Hepatic stellate cell (primary cell): ENCODE results near the gene WFS1.

Source experiments
- DNase-seq: peaks from one replicate; pipeline ENCODE4 v3.0.0; 2011; ENCODE audit warnings: low spot score

WFS1 gene

DNA sequence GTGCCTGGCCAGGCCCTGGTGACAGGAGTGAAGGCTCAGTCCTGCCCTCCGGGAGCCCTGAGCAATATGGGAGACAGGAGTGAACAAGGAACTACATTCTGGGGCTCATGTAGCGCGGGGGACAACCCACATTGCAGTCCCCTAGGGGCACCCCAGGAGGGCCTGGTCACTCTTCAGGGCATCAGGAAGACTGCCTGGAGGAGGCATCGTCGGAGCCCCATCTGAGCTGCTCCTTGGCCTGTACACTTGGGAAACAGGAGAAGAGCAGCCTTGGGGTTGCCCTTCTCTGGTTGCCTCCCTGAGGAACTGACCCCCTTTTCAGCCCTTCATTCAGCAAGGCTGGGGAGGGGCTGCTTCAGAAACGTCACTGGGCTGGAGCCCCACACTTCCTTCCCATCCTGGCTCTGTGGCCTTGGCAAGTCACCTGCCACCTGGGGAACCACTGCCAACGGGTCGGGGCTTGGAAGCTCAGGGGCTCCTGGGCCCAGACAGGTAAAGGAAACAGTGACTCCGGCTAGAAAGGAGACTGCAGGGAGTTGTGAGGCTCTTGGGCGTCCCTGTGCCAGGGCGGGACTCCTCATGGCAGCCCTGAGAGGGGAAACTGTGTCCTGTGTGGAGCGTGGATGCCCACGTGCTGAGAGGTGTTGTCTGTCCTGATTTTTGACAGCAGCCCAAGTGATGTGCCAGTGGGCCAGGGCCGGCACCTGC is 10.1 kb downstream of the WFS1 start:
- no peak for DNase-seq

DNA sequence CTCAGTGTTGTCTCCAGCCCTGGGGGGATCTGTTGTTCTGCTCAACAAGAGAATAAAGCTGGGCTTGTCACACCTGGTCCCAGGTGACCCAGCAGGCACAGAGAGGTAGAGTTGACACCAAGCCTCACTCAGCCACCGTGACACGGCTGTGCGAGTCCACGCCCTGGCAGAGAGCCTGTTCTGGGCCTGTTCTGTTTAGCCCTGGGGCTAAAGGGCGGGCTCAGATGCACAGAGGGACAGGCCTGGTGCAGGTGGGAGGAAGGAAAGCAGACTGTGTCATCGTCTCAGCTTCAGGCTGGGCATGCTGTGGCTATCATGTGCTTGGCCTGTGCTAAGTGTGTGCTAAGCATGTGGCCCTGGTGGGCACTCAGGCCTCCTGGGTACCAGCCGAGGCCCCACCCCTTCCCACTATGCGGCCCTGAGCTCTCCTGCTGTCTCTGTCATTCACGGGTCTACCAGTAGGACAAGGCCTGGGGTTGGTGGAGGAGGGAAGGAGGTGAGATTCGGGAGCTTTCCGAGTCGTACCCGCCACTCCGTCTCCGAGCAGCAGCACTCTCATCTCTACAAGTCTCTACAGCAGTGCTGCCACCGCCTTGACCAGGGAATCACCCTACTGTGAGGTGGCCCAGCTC is 10.8 kb downstream of the WFS1 start:
- no peak for DNase-seq

DNA sequence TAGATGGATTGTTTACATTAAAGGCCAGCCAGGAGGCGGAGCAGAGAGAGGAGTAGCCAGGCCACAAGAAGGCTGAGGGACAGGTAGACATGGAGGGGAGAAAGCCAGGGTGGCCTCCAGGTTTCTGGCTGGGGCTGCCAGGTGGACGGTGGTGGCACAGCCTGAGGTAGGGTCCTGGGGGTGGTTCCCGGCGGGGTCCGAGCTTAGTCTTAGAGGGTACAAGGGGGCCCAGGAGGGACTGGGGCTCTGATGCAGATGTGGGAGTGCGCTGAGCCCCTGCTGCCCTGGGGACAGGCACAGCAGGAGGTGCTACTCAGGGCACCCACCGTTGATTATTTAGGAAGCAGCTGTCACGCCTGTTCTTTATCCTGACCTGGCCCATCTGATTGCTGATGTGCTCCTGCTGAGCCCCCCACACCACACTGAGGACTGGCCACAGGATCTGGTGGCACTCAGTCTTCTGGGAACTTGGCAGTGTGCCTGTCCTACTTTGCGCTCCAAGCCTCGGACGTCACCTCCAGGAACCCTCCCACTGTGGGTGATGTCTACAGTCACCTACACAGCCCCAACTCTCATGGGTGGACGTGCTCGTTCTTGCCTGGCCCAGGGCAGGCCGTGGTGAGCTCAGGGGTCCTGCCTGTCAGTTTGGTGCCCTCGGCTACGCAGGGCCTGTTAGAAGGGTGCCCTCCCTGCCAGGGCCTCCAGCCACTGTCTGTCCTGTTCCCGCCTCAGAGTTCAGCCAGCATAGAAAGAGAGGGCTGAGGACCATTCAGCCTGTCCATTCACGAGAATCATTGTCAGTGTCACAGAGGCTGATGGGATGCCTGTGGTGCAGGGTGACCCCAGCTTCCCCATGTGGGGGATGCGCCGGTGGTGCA is 12.0 kb downstream of the WFS1 start:
- no peak for DNase-seq

DNA sequence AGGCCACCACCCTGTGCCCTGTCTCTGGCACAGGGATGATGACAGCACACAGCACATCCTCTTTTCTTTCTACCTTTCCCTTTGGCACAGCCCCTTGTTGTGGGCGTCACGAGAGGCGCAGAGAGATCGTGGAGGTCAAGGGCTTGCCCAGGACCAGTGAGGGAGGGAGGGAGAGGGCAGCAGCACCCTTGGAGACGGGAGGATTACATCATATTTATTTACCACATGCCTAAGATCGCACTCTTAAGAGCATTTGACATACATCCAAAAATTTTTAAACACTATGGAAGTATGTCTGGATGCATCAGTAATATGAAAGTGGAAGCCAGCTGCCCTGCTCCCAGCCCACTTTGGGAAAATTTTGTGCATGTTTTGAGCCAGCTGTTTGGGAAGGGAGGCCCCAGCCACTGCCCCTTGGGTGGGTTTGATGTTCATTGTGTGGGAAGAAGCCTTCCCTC is 12.7 kb downstream of the WFS1 start:
- DNase-seq, result peak; percentile 50

DNA sequence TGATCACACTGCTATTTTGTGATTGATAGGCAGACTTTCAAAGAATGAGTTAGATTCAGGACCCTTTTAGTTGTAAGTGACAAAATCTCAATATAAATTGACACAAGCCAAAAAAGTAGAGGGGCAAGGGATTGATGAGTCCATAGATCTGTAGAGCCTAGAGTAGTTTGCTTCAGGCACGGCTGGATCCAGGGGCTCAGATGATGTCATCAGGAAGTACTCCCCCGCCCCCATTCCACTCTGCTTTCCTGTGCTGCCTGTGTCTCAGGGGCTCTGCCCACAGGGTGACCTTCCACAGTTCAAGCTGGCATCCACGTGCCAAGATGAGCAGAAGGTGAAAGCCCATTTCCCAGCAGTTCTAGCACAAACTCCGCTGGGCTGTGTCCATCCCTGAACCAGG is 13.6 kb downstream of the WFS1 start:
- DNase-seq, result no peak

DNA sequence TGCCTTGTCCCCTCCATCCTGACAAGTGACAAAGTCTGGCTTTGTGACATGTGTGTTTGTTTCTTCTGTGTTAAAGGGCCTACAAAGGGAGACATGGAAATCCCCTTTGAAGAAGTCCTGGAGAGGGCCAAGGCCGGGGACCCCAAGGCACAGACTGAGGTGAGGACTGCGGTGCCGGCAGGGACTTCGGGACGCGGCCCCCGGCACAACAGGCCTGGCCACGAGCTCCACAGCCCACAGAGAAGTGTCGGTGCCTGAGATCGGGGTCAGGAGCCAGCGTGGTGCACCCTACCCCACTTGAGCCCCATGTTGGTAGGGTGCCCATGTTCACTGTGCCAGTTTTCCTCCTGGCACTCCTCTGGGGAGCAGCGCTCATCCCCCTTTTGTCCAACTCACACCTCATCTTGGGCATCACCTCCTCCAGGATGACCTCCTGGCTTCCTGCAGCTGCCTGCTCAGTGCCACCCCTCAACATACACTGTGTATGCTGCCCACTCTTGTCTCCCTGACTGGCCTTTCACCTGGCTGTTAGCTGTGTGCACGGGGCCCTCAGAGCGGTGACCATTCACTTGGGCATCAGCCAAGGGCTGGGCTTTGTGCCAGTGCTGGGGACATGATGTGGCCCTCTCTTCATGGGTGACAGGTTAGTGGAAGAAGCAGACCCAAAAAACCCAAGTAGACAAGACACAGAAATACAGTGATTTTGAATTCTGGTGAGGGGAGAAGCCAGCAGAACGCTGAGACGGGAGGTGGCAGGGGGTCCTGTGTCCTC is 17.6 kb downstream of the WFS1 start:
- no peak for DNase-seq

DNA sequence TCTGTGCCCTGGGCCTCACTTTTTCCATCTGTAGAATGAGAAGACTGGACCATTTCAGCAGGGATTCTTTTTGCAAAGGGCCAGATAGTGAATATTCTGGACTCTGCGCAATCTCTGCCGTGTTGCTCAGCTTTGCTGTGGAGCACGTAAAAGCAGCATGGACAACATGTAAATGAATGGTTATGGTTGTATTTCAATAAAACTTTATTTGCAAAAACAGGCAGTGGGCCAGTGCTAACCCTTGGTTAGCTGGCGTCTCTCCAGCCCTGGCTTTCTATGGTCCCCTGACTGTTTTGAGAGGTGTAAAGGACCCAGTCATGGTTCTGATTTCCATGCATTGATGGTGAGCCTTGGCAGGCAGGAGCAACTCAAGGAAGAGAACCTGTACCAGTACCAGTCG is 18.7 kb downstream of the WFS1 start:
- no peak for DNase-seq

DNA sequence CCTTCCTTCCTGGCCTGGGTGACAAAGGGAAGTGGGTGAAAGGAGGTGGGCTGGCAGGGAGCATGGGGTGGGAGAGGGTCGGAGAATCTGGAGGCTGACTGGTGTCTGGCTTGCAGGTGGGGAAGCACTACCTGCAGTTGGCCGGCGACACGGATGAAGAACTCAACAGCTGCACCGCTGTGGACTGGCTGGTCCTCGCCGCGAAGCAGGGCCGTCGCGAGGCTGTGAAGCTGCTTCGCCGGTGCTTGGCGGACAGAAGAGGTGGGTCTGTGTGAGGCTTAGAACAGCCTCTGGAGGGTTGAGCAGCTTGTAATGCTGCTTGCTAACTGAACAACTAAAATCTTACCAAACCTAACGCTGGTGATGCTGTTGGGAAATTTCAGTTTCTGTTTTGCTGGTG is 19.2 kb downstream of the WFS1 start:
- no peak for DNase-seq

DNA sequence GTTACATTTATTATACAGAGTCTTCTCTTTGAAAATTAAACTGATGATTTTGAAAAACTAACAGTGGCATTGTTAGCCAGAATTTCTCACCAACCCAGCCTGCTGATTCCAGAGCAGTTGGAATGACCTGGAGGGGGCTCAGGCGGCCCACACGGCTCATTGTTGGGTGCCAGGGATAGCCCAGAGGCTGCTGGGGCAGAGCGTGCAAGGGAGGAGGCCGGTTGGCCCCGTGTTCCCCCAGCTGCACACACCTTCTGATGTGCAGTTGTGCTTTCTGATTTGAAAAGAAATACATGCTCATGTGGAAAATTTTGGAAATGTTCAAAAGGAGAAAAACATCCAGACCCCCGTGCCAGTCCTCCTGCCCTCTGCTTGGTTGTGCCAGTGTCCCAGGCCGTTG is 20.6 kb downstream of the WFS1 start:
- DNase-seq, result no peak

DNA sequence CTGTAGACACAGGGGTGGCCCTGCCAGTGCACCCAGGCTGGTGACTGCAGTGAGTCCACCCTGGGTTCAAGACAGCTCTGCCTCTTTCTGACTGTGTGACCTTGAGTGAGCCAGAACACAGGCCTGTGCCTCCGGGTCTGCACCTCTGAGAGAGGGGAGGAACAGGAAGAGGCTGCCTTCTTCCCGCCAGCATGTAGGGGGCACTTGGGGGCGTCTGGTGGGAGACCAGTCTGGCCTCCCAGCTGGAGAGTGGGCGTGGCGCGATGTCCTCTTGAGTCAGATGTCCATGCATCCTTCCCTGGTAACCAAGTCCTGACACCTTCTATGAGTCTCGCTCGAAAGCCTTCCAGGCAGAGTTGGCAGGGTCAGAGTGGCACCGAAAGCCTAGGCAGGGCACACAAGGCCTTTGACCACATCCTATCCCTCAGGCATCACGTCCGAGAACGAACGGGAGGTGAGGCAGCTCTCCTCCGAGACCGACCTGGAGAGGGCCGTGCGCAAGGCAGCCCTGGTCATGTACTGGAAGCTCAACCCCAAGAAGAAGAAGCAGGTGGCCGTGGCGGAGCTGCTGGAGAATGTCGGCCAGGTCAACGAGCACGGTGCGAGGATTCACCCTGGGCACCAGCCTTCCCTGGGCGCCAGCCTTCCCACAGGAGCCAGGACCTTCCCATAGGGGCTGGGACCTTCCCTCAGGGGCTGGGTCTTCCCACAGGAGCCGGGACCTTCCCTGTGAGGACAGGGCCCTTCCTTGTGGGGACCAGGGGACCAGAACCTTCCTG is 21.3 kb downstream of the WFS1 start:
- no peak for DNase-seq

DNA sequence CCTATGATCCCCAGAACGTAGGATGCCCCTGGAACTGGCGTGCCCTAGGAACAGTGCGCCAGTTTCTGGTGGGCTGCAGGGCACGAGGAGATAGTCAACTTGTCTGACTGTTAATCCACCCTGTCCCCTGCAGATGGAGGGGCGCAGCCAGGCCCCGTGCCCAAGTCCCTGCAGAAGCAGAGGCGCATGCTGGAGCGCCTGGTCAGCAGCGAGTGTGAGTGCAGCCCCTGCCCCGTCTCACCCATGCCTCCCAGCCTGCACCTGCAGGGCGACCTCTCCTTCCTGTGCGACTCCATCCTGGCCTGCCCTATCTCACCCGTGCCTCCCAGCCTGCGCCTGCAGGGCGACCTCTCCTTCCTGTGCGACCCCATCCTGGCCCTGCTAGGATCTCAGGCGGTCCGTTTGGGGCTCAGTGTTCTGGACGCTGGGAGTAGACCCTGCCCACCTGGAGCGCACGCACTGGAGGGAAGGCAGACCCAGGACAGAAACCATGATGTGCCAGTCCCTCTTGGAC is 22.2 kb downstream of the WFS1 start:
- no peak for DNase-seq

DNA sequence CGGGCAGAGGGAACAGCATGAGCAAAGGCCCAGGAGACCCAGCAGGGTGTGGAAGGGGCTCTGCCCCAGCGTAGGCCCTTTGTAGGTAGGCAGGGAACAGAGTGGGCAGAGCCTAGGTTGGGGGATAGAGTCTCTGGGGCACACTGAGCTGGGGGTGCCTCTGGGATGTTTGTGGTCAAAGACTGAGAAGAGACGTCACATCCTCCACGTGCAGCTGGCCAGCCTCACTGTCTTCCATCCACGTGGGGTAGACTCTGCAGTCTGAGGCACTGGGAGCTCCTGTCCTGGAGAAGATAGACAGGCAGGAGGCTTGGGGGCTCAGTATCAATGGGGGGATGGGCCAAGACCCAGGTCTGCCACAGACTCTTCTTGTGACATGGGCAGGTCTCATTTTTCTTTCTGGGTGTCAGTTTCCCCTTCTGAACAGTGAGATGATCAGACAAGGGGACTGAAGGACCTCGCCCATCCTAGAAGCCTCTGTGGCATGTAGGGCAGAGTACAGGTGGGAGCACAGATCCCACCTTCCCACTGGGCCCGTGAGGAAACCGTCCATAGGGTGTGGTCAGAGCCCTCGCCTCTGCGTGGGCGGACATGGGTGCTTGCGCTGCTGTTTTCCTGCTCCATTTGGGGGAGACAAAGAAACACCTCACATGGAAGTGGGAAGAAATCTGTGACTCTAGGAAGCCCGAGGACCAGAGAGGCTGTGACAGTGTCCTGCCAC is 22.9 kb downstream of the WFS1 start:
- DNase-seq, result no peak

DNA sequence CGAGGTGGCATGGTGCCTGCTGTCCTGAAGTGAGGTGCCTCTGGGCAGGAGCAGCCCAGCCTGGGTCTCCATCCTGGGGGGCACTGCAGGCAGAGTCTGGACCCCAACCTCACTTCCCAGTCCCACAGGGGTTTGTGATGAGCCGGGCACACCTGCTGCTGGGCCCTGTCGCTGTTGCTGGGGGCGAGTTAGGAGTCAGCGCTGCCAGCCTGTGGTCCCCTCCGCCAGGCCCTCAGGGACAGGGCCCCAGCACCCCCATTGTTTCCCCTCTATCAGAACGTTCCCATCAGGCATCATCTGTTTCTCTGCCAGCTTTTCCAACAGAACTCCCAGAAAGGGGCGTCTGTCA is 23.4 kb downstream of the WFS1 start:
- DNase-seq, result no peak

DNA sequence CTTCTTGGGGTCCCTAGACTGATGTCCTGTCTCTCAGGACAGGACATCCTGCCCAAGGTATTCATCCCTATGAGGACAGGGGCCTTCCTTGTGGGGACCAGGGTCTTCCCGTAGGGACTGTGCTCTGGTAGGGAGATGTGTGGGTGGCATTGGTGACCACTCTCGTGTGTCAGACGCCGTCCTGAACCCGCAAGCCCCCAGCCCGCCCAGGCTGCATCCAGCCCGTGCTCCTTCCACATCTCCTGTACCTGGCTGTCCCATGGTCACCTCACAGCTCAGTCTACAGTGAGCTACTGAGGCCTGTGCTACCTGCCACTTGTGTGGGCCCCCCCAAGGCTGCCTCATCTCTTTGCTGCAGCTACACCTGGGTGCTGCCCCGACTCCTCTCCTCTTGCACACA is 24.0 kb downstream of the WFS1 start:
- no peak for DNase-seq

DNA sequence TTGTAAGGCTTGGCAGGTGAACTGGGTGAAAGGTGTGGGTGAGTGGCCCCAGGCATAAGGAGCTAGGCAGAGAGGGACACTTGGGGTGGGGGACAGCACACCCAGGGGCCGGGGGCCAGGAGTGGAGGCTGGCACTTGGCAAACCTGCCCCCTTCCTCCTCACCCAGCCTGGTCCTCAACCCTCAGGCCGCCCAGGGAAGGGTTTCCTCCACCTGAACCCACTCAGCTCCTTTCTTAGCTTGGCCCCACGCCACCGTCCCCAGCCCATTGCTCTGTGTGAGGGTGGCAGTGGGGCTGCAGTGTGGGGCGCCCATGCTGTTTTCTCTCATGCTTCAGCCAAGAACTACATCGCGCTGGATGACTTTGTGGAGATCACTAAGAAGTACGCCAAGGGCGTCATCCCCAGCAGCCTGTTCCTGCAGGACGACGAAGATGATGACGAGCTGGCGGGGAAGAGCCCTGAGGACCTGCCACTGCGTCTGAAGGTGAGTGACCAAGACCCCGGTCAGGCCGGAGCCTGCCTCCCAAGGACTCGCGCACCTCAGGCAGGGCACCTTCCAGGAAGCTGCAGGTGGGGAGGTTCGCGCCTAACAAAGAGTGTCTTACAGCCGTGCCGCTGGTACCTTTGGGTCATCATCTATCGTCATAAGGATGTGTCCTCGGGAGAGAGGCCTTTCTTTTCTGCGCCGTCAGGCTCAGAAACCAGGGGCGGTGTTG is 25.2 kb downstream of the WFS1 start:
- no peak for DNase-seq

DNA sequence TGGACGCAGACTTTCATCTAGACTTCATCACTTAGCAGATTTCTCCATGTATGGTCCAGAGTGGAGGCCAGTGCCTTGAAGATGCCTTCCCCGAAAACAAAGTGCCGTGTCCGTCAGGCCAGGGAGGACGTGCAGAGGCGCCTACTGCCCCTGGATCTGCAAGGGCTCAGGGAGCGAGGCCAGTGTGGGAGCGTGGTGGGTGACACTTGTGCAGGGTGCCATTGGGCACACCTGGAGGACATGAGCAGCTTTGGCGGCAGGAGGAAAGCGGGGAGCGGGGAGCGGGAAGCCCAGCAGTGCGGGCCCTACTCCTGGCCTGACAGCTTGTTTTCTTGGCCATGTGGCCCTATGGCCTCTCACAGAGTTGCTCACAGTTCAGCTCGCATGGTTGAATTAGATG is 25.8 kb downstream of the WFS1 start:
- no peak for DNase-seq

DNA sequence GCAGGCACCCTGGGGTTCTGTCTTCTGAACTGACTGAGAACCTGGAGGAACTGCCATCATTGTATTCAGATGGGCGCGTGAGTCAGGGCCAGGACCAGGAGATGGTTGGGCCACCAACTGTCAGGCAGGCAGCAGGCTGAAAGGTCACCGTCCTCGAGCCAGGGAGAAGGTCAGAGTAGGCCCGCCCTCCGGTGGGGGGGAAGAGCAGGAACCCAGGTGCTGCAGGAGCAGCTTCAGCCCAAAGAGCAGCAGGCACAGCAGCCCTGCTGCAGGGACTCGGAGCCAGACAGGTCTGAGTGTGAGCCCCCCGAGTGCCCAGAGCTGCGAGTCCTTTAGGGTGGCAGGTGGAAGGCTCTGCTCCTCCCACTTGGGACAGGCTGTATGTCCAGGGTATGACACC is 26.4 kb downstream of the WFS1 start:
- DNase-seq, result no peak

DNA sequence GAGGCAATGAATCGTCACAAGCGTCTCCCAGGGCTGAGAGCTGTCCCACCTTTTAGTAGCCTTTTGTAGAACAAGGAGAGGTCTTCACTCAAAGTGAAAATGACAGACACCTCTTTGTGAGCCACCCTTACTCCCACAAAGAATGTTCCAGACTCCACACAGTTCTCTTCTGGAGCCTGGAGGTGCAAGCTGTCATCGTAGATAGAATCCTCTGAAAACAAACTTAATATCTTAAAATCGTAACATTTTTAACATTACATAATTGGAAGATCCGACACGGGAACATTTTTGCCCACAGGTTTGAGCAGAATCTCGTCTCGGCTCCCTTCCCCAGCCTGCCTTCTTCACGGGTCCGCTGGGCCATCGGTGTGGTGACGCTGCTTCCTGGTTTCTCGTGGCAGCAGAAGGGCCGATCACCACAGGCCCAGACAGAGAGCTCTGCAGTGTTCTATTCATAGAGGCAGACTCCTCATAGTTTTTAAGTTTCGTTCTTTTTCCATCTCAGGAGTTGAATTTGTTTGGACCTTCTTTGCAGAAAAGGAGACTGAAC is 27.7 kb downstream of the WFS1 start:
- no peak for DNase-seq

DNA sequence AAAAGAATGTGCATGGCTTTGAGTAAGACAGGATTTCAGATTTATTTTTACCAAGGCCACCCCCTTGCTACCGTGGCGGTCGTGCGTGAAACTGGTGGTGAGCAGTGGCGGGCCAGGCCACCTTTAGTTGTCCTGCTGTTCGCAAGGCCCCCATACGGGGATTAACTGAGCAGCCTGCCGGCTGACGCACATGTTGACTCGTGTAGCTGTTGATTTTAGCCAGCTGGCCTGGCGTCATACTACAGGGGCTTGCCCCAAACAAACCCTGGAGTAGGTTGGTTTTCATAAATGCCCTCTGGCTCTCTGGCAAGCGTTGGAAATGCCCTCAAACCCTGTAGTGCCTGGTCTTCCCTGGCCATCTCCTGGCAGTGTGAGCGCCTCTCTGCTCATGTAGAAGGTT is 28.4 kb downstream of the WFS1 start:
- DNase-seq, result no peak

DNA sequence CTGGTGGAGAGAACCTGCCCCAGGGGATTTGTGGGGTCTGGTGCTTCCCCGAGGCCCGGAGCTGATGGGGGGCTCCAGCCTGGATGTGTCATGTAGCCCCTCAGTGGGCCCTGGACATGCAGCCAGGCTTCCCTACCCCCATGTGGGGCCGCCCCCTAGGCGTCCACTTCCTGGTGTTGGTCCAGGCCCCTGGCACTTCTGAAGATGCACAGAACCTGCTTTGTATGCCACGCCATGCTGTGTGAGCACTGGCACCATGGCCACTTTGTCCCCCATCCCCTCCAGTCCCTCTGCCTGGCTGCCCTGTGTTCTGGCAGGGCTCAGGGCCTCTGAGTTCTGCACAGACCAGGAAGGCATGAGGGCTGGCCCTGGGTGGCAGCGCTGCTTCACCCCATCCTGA is 29.2 kb downstream of the WFS1 start:
- no peak for DNase-seq
